ENCODE data around the gene FKBP2. TPM values are rescaled to one million over a fixed set of nuclear protein-coding genes. Genes with fewer than 3 reads are reported as not detected.

The FKBP2 gene
- polyA plus RNA-seq, 10 donors = 35.2 to 56.4 (median 43.5) TPM

GRCh38 chr11:64281957-64282770 is 41.3 kb downstream of the FKBP2 start:
- DNase-seq = no peak

- no peak for DNase-seq
Observed at GRCh38 chr11:64283092-64283491, 42.2 kb downstream of the FKBP2 start.

- peak; percentile 94 to 97 (median 94) for DNase-seq
Observed at GRCh38 chr11:64284048-64284961, 43.4 kb downstream of the FKBP2 start, which contains the start of gene BAD. BAD (minus strand) TSS chr11:64284665; CDS start chr11:64284368, 297 bp downstream.

GRCh38 chr11:64284962-64285884 is 44.3 kb downstream of the FKBP2 start, which contains the start of gene GPR137:
GPR137 (plus strand) TSS chr11:64285848; CDS start chr11:64286525, 677 bp downstream.
- DNase-seq = peak; percentile 85 to 98 (median 94)

- DNase-seq = no peak
Observed at GRCh38 chr11:64285885-64286800, 45.2 kb downstream of the FKBP2 start.

GRCh38 chr11:64286801-64287159 is 45.9 kb downstream of the FKBP2 start:
- no peak for DNase-seq

- DNase-seq = no peak
Observed at GRCh38 chr11:64287676-64288352, 46.9 kb downstream of the FKBP2 start.

GRCh38 chr11:64288353-64288750 is 47.5 kb downstream of the FKBP2 start:
- DNase-seq = no peak

GRCh38 chr11:64289002-64289564 is 48.2 kb downstream of the FKBP2 start:
- DNase-seq = no peak

GRCh38 chr11:64290352-64291261 is 49.7 kb downstream of the FKBP2 start:
- no peak for DNase-seq

- no peak for DNase-seq
Observed at GRCh38 chr11:64291262-64291751, 50.4 kb downstream of the FKBP2 start, which contains the start of gene KCNK4. KCNK4 (plus strand) TSS chr11:64291302; CDS start chr11:64293019, 1,717 bp downstream.

GRCh38 chr11:64291752-64292459 is 51.0 kb downstream of the FKBP2 start:
- no peak for DNase-seq

GRCh38 chr11:64292460-64293254 is 51.8 kb downstream of the FKBP2 start:
- DNase-seq = no peak
